HCT116 (cell line): ENCODE data around the gene TMEM132C. TPM values are rescaled to one million over a fixed set of nuclear protein-coding genes. Genes with fewer than 3 reads are reported as not detected.

Experiments used
- ATAC-seq: fragments of 200-7000 bp; cut with Tn5 transposase; 2 replicates; pipeline ENCODE4 v1.9.1; 2020; ENCODE audit warnings: mild to moderate bottlenecking, moderate library complexity
- BruUV-seq: library from RNA; stranded (reverse); fragments of 400-500 nt; replicated peaks from 2 replicates; lab custom pipeline; 2021; lab: Mats Ljungman, UMichigan
- CTCF ChIA-PET: fragments of 300-600 bp; sonication (Branson Sonifier 250); formaldehyde crosslinking; loops from one replicate; lab custom pipeline; 2021; ENCODE audit warnings: antibody characterized with exemption; lab: Charles Lee
- POLR2A ChIA-PET: fragments of 300-600, 350-600 bp; sonication (Branson Sonifier 250); formaldehyde crosslinking; loops from one replicate; lab custom pipeline; 2021; ENCODE audit warnings: antibody characterized with exemption; lab: Charles Lee
- RAD21 ChIA-PET, 2 experiments: fragments of 300-600 bp; sonication (Branson Sonifier 250); formaldehyde crosslinking; loops; one replicate each; lab custom pipeline; 2023; ENCODE audit warnings: low total read pairs in 2 of 2; ENCODE audit not compliant: uncharacterized antibody in 2 of 2, unreplicated experiment in 2 of 2, low non-redundant PET in 1 of 2; lab: Charles Lee
- DNase-seq: peaks from one replicate; pipeline ENCODE4 v3.0.0-alpha.2; 2010; ENCODE audit warnings: low read depth, low spot score
- H2AFZ ChIP-seq: fragments of 200-600 bp; shearing (Covaris generic), sonication (generic); 2 replicates; pipeline ENCODE4 v1.6.1; 2017; ENCODE audit warnings: low read depth, mixed run types, mixed read lengths, antibody characterized with exemption, low read length; ENCODE audit not compliant: poor library complexity, severe bottlenecking
- H3K27ac ChIP-seq: 2 replicates; pipeline ENCODE4 v1.5.1; 2012; ENCODE audit warnings: low read depth, low read length
- H3K27me3 ChIP-seq: fragments of 200-600 bp; sonication (generic); 2 replicates; pipeline ENCODE4 v1.6.1; 2016; ENCODE audit warnings: mixed run types, low read length, mixed read lengths; ENCODE audit not compliant: insufficient read depth
- H3K36me3 ChIP-seq, 2 experiments: fragments of 200-500 bp in 1 of 2; fragments of 200-600 bp in 1 of 2; sonication (Bioruptor generic) in 1 of 2; sonication (generic) in 1 of 2; 2 replicates each; pipeline versions ENCODE4 v1.5.1 to v1.6.1; 2014 to 2016; ENCODE audit warnings: low read length in 2 of 2, inconsistent platforms in 1 of 2, mixed read lengths in 1 of 2, mixed run types in 1 of 2; ENCODE audit not compliant: insufficient read depth in 2 of 2, control insufficient read depth in 1 of 2
- H3K4me1 ChIP-seq, 2 experiments: fragments of 200-600 bp in 1 of 2; sonication (generic) in 1 of 2; 2 replicates each; pipeline versions ENCODE4 v1.5.1 to v1.6.1; 2012 to 2017; ENCODE audit warnings: low read length in 2 of 2, inconsistent platforms in 1 of 2, mild to moderate bottlenecking in 1 of 2, mixed read lengths in 1 of 2, mixed run types in 1 of 2, moderate library complexity in 1 of 2; ENCODE audit not compliant: insufficient read depth in 2 of 2, control insufficient read depth in 1 of 2
- H3K4me2 ChIP-seq: fragments of 200-600 bp; sonication (generic); 2 replicates; pipeline ENCODE4 v1.6.1; 2017; ENCODE audit warnings: mixed run types, low read length, mixed read lengths
- H3K4me3 ChIP-seq, 2 experiments: fragments of 200-600 bp in 1 of 2; sonication (generic) in 1 of 2; replicated peaks in 1 of 2; 2 replicates each; pipeline ENCODE4 v1.5.1; 2011 to 2016; ENCODE audit warnings: low read length in 2 of 2, control low read depth in 1 of 2, low read depth in 1 of 2, mild to moderate bottlenecking in 1 of 2, mixed read lengths in 1 of 2, mixed run types in 1 of 2
- H3K79me2 ChIP-seq: fragments of 200-600 bp; sonication (generic); 2 replicates; pipeline ENCODE4 v1.6.1; 2017; ENCODE audit warnings: mild to moderate bottlenecking, mixed run types, low read length, moderate library complexity, mixed read lengths; ENCODE audit not compliant: insufficient read depth
- H3K9ac ChIP-seq: fragments of 200-600 bp; sonication (generic); 2 replicates; pipeline ENCODE4 v1.6.1; 2016; ENCODE audit warnings: low read length, mixed read lengths
- H3K9me2 ChIP-seq: fragments of 200-600 bp; sonication (generic), shearing (Covaris generic); 2 replicates; pipeline ENCODE4 v1.6.1; 2017; ENCODE audit warnings: mixed run types, mild to moderate bottlenecking, moderate library complexity; ENCODE audit not compliant: insufficient read depth
- H3K9me3 ChIP-seq, 2 experiments: fragments of 200-500 bp in 1 of 2; fragments of 200-600 bp in 1 of 2; sonication (Bioruptor generic) in 1 of 2; sonication (generic) in 1 of 2; 2 replicates each; pipeline ENCODE4 v1.6.1; 2014 to 2017; ENCODE audit warnings: low read length in 2 of 2, mixed read lengths in 2 of 2, inconsistent platforms in 1 of 2, low read depth in 1 of 2, mild to moderate bottlenecking in 1 of 2, mixed run types in 1 of 2, moderate library complexity in 1 of 2; ENCODE audit not compliant: control insufficient read depth in 1 of 2, insufficient read depth in 1 of 2
- H4K20me1 ChIP-seq: fragments of 200-600 bp; sonication (generic), shearing (Covaris generic); 2 replicates; pipeline ENCODE4 v1.6.1; 2017; ENCODE audit warnings: mixed run types, mild to moderate bottlenecking, moderate library complexity; ENCODE audit not compliant: insufficient read depth
- ATF3 ChIP-seq: IDR thresholded peaks from 2 replicates; pipeline ENCODE4 v1.6.1; 2012
- CBX3 ChIP-seq: IDR thresholded peaks from 2 replicates; pipeline ENCODE4 v1.6.1; 2012; ENCODE audit warnings: low read depth
- CTCF ChIP-seq, 3 experiments: fragments of 200-600 bp in 1 of 3; sonication (generic) in 1 of 3; IDR thresholded peaks in 2 of 3; conservative IDR thresholded peaks in 1 of 3; 2 replicates each; pipeline ENCODE4 v1.5.1; 2012 to 2017; ENCODE audit warnings: low read depth in 2 of 3, low read length in 2 of 3, antibody characterized with exemption in 1 of 3, borderline replicate concordance in 1 of 3, control low read depth in 1 of 3, mild to moderate bottlenecking in 1 of 3, mixed read lengths in 1 of 3, mixed run types in 1 of 3, moderate library complexity in 1 of 3; ENCODE audit not compliant: insufficient read depth in 1 of 3
- EGR1 ChIP-seq: IDR thresholded peaks from 2 replicates; pipeline ENCODE4 v1.6.1; 2012; ENCODE audit warnings: low read depth
- ELF1 ChIP-seq: IDR thresholded peaks from 2 replicates; pipeline ENCODE4 v1.6.1; 2012; ENCODE audit warnings: low read depth, borderline replicate concordance
- EZH2 ChIP-seq: fragments of 200-600 bp; sonication (generic); IDR thresholded peaks from 2 replicates; pipeline ENCODE4 v1.6.1; 2017; ENCODE audit warnings: antibody characterized with exemption, mixed run types
- EZH2phosphoT487 ChIP-seq: fragments of 200-600 bp; IDR thresholded peaks from 2 replicates; pipeline ENCODE4 v1.6.1; 2018; ENCODE audit warnings: antibody characterized with exemption, borderline replicate concordance
- FOSL1 ChIP-seq: IDR thresholded peaks from 2 replicates; pipeline ENCODE4 v1.6.1; 2012; ENCODE audit warnings: low read depth
- MAX ChIP-seq: IDR thresholded peaks from 2 replicates; pipeline ENCODE4 v1.6.1; 2012
- POLR2A ChIP-seq: IDR thresholded peaks from 2 replicates; pipeline ENCODE4 v1.7.0; 2011; ENCODE audit warnings: borderline replicate concordance; ENCODE audit not compliant: insufficient read depth, insufficient read length; ENCODE audit errors: extremely low read depth
- RAD21 ChIP-seq: IDR thresholded peaks from 2 replicates; pipeline ENCODE4 v1.6.1; 2012; ENCODE audit warnings: low read depth, mild to moderate bottlenecking
- REST ChIP-seq: IDR thresholded peaks from 2 replicates; pipeline ENCODE4 v1.6.1; 2012; ENCODE audit warnings: low read depth
- TCF7L2 ChIP-seq: IDR thresholded peaks from 2 replicates; pipeline ENCODE4 v1.7.0; 2011; ENCODE audit warnings: borderline replicate concordance, inconsistent platforms; ENCODE audit not compliant: insufficient read depth, insufficient read length; ENCODE audit errors: extremely low read depth
- YY1 ChIP-seq: IDR thresholded peaks from 2 replicates; pipeline ENCODE4 v1.6.1; 2011; ENCODE audit warnings: low read length, low read depth, moderate library complexity, mild to moderate bottlenecking; ENCODE audit not compliant: insufficient replicate concordance; ENCODE audit errors: extremely low read depth
- ZFX ChIP-seq: fragments of 450-650 bp; IDR thresholded peaks from 2 replicates; pipeline ENCODE4 v1.6.1; 2017
- intact Hi-C: fragments of 100-400 bp; cut with micrococcal nuclease; formaldehyde crosslinking; loops from 2 replicates; pipeline ENCODE4 v1.10.0; 2022
- total RNA-seq: library from RNA; stranded (reverse); gene quantifications from one replicate; pipeline ENCODE4 v1.2.1, GENCODE V29; 2021; ENCODE audit not compliant: unreplicated experiment

Gene TMEM132C
- total RNA-seq, 1 experiment from 2014 or later, result not detected

- ChIA-PET POLR2A (no interaction called here), RAD21 (no interaction called here), CTCF (no interaction called here)
- Histone ChIP-seq H3K27ac (no peak overlapping the region), H3K4me1 (no peaks in the 10 kb centered on the region), H3K4me2 (no peak overlapping the region), H3K9me2 (no peaks in the 10 kb centered on the region), H3K4me3 (no peak overlapping the region), H2AFZ (no peak overlapping the region), H3K27me3 (no peaks in the 10 kb centered on the region), H4K20me1 (no peaks in the 10 kb centered on the region), H3K79me2 (no peaks in the 10 kb centered on the region), H3K9me3 (peaks cover 7 to 33% of the 10 kb centered on the region in 2 experiments; a peak in 2 of 4 replicates), H3K36me3 (no peaks in the 10 kb centered on the region), H3K9ac (no peak overlapping the region)
- BruUV-seq, result no TSS peak
- no peak for ATAC-seq
- DNase-seq, result no peak
- intact Hi-C loops, result no loop called here
- TF ChIP-seq FOSL1 (no peak), EZH2 (no peak), ZFX (no peak), TCF7L2 (no peak), RAD21 (no peak), POLR2A (no peak), CBX3 (no peak), EGR1 (no peak), CTCF (IDR thresholded peaks at IDR 0.05 in 2 of 3, conservative IDR thresholded peaks at IDR 0.05 in 1 of 3; ENCODE audit: borderline replicate concordance in 1 of 3, insufficient read depth in 1 of 3, low read depth in 2 of 3, low read length in 2 of 3) (no peak), REST (no peak), MAX (no peak), ATF3 (no peak), EZH2phosphoT487 (no peak), YY1 (no peak), ELF1 (no peak)
- TF ChIP-seq, all 23 proteins: peak for 0
Observed at GRCh38 chr12:128258866-128259555, 8.0 kb upstream of the TMEM132C start.
